GM12872 (cell line): ENCODE results near the gene GRAMD1A.

Experiments used
- CTCF ChIP-seq: IDR thresholded peaks from 3 replicates; pipeline ENCODE4 v1.5.1; 2011; ENCODE audit warnings: low read depth, mild to moderate bottlenecking, low read length, moderate library complexity; ENCODE audit not compliant: insufficient read depth

The GRAMD1A gene

DNA sequence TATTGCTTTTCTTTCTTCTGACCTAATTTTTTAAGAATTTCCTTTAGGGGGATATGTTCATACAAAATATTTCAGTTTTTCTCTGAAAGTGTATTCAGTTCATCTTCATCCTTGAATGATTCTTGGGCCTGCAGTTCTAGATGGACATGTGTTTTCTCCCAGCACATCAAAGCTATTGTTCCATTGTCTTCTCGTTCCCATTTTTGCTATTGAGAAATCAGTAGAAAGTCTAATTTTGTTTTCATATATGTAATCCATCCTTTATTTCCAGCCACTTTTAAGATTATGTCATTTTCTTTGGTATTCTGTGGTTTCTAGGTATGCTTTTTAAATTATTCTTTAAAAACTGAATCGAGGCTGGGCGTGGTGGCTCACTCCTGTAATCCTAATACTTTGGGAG, 15.8 kb upstream of the GRAMD1A start:
- TF ChIP-seq CTCF: no peak

DNA sequence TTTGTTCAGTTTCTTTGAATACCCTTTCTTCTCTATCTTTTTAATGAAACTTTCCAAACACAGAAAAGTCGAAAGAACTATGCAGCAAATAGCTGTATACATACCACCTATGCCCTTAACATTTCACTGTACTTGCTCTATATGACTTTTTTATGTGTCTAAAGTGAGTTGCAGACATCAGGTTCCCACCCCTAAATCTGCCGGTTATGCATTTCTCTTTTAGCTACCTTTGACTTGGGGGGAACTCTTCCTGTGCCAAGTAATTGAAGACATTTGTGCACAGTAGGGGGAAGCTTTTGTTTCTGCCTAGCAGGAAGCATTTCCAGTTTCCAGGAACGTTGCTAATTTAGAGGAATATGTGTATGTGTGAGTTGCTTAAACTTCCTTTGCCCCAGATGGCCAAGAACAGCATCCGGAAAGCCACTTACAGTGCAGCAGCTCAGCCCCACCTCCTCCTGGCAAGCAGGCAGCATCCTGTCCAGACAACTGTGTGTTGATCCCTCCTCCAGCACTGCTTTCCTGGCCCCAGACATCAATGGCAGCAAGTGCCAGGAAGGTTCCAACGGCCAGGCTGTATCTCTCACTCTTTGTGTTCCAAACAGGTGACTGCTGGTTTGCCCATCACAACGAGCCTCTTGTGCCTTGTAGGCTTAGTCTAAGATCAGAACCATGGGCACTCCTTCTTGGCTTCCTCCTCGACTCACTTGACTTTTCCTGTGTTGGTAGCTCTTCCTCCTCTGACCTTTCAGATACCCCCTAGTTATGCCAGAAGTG, 14.7 kb upstream of the GRAMD1A start:
- no peak for TF ChIP-seq CTCF

DNA sequence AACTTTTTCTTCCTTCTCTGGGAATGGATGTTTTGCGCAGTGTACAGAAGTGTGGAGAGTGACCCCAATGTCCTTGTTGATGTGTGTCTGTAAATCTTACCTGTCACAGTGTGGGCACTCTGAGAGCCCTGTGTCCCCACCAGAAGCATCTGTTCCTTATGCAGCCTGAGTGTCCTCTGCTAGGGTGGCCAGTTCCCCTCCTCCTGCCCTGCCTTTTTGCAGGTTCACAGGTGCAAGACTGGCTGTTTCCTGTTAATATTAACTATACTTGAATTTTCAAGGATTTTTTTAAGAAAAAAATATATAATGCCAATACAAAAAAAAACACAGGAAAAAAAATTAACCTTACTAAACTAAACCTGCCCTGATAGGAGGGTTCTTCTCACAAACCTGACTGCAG, 12.0 kb upstream of the GRAMD1A start:
- TF ChIP-seq CTCF: no peak

- no peak for TF ChIP-seq CTCF
Measured at GRCh38 chr19:34989298-34989697, 10.8 kb upstream of the GRAMD1A start.

DNA sequence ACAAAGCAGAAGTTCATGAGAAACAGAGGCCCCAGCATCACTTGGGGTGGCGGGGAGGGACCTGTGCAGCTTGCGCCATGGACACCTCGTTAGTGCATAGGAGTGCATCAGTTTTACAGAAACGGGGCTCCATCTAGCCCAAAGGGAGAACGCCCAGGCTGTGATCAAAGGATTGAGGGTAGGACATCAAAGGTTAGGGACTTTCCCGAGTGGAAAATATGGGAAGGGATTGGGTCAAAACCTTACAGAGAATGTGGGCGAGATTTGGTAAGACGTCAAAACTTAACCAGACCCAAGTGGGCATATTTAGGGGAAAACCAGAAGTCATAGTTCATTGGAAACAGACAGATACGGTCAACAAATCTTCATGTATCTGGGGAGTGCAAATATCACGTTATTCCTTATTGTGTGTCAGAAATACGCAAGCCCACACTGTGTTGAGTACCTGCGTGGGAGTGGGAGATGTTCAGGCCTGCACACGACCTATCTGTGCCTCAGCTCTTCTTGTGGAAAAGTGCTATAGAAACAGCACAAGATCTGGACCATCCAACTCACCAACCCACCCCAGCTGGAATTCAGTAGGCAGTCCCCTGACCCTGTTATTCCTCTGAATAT, 9.4 kb upstream of the GRAMD1A start:
- TF ChIP-seq CTCF: no peak

- no peak for TF ChIP-seq CTCF
Measured at GRCh38 chr19:34991542-34992333, 8.4 kb upstream of the GRAMD1A start.

- TF ChIP-seq CTCF: no peak
Measured at GRCh38 chr19:34994286-34994642, 5.9 kb upstream of the GRAMD1A start.
